A549 (cell line): ENCODE data around the gene BRPF3.

Experiments
- PHF8 ChIP-seq: fragments of 200-600 bp; sonication (generic); IDR thresholded peaks from 2 replicates; pipeline ENCODE4 v1.6.1; 2016; ENCODE audit warnings: low read depth, mild to moderate bottlenecking, antibody characterized with exemption, moderate library complexity, borderline replicate concordance
- POLR2A ChIP-seq: IDR thresholded peaks from 2 replicates; pipeline ENCODE4 v1.6.1; 2012; ENCODE audit warnings: mild to moderate bottlenecking, low read length
- RNF2 ChIP-seq: fragments of 200-600 bp; sonication (generic); IDR thresholded peaks from 2 replicates; pipeline ENCODE4 v1.6.1; 2016; ENCODE audit warnings: low read depth, mild to moderate bottlenecking, antibody characterized with exemption, moderate library complexity, borderline replicate concordance
- SREBF2 ChIP-seq: fragments of 450-650 bp; IDR thresholded peaks from 2 replicates; pipeline ENCODE4 v1.6.1; 2014; ENCODE audit warnings: mild to moderate bottlenecking, moderate library complexity
- TF ChIP-seq, protein P1 (sequence below): fragments of >200 bp; sonication (Bioruptor Twin); formaldehyde crosslinking; IDR thresholded peaks from 3 replicates; pipeline ENCODE4 v1.5.1; 2016
- TF ChIP-seq, protein P2 (sequence below): fragments of 200-600 bp; sonication (generic); IDR thresholded peaks from 2 replicates; pipeline ENCODE4 v1.6.1; 2016; ENCODE audit warnings: antibody characterized with exemption, mild to moderate bottlenecking, moderate library complexity
- TF ChIP-seq, protein P3 (sequence below): fragments of 250-450 bp; sonication (Bioruptor Pico); IDR thresholded peaks from 2 replicates; pipeline ENCODE4 v1.5.0; 2021; ENCODE audit warnings: mild to moderate bottlenecking, moderate library complexity, borderline replicate concordance
- TF ChIP-seq, protein P4 (sequence below): IDR thresholded peaks from 2 replicates; pipeline ENCODE4 v1.6.1; 2012
- TF ChIP-seq, protein P5 (sequence below): fragments of >200 bp; sonication (Bioruptor Twin); formaldehyde crosslinking; IDR thresholded peaks from 2 replicates; pipeline ENCODE4 v1.6.1; 2016

DNA sequence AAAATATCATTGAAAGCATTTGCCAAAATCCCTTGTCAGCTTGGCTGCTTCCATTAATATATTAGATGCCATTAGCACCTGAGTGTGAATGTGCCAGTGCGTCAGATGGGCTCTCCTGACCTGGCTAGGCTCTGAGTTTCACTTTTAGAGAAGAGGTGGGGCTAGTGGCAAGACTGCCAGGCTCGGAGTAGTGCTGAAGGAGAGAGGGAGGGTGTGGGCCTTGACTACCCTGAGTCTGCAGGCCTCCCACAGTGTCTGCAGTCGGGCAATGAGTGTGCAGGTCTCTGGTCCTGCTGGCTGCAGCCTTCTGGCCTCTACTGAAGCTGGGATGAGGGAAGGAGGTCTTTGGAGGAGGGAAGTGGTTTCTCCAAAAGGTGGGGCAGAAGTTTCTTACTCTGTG is 38.8 kb downstream of the BRPF3 start:
- TF ChIP-seq, protein P1, sequence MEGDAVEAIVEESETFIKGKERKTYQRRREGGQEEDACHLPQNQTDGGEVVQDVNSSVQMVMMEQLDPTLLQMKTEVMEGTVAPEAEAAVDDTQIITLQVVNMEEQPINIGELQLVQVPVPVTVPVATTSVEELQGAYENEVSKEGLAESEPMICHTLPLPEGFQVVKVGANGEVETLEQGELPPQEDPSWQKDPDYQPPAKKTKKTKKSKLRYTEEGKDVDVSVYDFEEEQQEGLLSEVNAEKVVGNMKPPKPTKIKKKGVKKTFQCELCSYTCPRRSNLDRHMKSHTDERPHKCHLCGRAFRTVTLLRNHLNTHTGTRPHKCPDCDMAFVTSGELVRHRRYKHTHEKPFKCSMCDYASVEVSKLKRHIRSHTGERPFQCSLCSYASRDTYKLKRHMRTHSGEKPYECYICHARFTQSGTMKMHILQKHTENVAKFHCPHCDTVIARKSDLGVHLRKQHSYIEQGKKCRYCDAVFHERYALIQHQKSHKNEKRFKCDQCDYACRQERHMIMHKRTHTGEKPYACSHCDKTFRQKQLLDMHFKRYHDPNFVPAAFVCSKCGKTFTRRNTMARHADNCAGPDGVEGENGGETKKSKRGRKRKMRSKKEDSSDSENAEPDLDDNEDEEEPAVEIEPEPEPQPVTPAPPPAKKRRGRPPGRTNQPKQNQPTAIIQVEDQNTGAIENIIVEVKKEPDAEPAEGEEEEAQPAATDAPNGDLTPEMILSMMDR = no peak
- TF ChIP-seq, protein P2, sequence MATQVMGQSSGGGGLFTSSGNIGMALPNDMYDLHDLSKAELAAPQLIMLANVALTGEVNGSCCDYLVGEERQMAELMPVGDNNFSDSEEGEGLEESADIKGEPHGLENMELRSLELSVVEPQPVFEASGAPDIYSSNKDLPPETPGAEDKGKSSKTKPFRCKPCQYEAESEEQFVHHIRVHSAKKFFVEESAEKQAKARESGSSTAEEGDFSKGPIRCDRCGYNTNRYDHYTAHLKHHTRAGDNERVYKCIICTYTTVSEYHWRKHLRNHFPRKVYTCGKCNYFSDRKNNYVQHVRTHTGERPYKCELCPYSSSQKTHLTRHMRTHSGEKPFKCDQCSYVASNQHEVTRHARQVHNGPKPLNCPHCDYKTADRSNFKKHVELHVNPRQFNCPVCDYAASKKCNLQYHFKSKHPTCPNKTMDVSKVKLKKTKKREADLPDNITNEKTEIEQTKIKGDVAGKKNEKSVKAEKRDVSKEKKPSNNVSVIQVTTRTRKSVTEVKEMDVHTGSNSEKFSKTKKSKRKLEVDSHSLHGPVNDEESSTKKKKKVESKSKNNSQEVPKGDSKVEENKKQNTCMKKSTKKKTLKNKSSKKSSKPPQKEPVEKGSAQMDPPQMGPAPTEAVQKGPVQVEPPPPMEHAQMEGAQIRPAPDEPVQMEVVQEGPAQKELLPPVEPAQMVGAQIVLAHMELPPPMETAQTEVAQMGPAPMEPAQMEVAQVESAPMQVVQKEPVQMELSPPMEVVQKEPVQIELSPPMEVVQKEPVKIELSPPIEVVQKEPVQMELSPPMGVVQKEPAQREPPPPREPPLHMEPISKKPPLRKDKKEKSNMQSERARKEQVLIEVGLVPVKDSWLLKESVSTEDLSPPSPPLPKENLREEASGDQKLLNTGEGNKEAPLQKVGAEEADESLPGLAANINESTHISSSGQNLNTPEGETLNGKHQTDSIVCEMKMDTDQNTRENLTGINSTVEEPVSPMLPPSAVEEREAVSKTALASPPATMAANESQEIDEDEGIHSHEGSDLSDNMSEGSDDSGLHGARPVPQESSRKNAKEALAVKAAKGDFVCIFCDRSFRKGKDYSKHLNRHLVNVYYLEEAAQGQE = no peak
- TF ChIP-seq POLR2A (no peak), RNF2 (no peak), SREBF2 (no peak), PHF8 (no peak)
- TF ChIP-seq, protein P3, sequence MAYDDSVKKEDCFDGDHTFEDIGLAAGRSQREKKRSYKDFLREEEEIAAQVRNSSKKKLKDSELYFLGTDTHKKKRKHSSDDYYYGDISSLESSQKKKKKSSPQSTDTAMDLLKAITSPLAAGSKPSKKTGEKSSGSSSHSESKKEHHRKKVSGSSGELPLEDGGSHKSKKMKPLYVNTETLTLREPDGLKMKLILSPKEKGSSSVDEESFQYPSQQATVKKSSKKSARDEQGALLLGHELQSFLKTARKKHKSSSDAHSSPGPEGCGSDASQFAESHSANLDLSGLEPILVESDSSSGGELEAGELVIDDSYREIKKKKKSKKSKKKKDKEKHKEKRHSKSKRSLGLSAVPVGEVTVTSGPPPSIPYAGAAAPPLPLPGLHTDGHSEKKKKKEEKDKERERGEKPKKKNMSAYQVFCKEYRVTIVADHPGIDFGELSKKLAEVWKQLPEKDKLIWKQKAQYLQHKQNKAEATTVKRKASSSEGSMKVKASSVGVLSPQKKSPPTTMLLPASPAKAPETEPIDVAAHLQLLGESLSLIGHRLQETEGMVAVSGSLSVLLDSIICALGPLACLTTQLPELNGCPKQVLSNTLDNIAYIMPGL (CRISPR knock-in tag) = no peak
- TF ChIP-seq, protein P4, sequence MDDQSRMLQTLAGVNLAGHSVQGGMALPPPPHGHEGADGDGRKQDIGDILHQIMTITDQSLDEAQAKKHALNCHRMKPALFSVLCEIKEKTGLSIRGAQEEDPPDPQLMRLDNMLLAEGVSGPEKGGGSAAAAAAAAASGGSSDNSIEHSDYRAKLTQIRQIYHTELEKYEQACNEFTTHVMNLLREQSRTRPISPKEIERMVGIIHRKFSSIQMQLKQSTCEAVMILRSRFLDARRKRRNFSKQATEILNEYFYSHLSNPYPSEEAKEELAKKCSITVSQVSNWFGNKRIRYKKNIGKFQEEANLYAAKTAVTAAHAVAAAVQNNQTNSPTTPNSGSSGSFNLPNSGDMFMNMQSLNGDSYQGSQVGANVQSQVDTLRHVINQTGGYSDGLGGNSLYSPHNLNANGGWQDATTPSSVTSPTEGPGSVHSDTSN = no peak
- TF ChIP-seq, protein P5, sequence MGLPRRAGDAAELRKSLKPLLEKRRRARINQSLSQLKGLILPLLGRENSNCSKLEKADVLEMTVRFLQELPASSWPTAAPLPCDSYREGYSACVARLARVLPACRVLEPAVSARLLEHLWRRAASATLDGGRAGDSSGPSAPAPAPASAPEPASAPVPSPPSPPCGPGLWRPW = no peak
